OCI-LY7 (cell line): ENCODE data around the gene FKBP2.

Experiments used
- CTCF ChIP-seq: fragments of 200-600 bp; sonication (generic); conservative IDR thresholded peaks from 2 replicates; pipeline ENCODE4 v1.5.1; 2014; ENCODE audit warnings: mild to moderate bottlenecking, antibody characterized with exemption, low read length, moderate library complexity, mixed read lengths
- EZH2phosphoT487 ChIP-seq: fragments of 200-600 bp; sonication (generic); IDR thresholded peaks from 2 replicates; pipeline ENCODE4 v1.6.1; 2018; ENCODE audit warnings: low read depth, borderline replicate concordance, mild to moderate bottlenecking, mixed run types, antibody characterized with exemption, low read length, moderate library complexity, mixed read lengths

GRCh38 chr11:64230171-64230984, 10.5 kb upstream of the FKBP2 start, which contains the start of gene DNAJC4:
- no peak for TF ChIP-seq CTCF
- TF ChIP-seq EZH2phosphoT487, result no peak
